K562 (cell line): ENCODE data around the gene PRSS27.

Experiments used
- CEBPB ChIP-seq: fragments of 450-650 bp; IDR thresholded peaks from 2 replicates; pipeline ENCODE4 v1.6.1; 2016; ENCODE audit warnings: missing genetic modification characterization, missing compliant biosample characterization
- EP300 ChIP-seq: IDR thresholded peaks from 2 replicates; pipeline ENCODE4 v1.6.1; 2012; ENCODE audit warnings: low read length, improper control_type of control experiment
- IRF2 ChIP-seq: sonication (generic); formaldehyde crosslinking; IDR thresholded peaks from 2 replicates; pipeline ENCODE4 v1.8.1; 2022; ENCODE audit warnings: mild to moderate bottlenecking, missing genetic modification reagents
- MAZ ChIP-seq, 2 experiments: fragments of 450-650 bp in 1 of 2; sonication (generic) in 1 of 2; formaldehyde crosslinking; IDR thresholded peaks in 1 of 2; conservative IDR thresholded peaks in 1 of 2; 2 replicates each; pipeline versions ENCODE4 v1.4.0 to v1.5.0; 2020; ENCODE audit warnings: mild to moderate bottlenecking in 1 of 2, missing genetic modification reagents in 1 of 2
- SIN3A ChIP-seq, 2 experiments: fragments of 150-350 bp in 1 of 2; IDR thresholded peaks; 2 replicates each; pipeline ENCODE4 v1.6.1; 2011 to 2016; ENCODE audit warnings: borderline replicate concordance in 2 of 2, low read depth in 2 of 2, low read length in 2 of 2, mild to moderate bottlenecking in 2 of 2, moderate library complexity in 2 of 2; ENCODE audit not compliant: control insufficient read depth in 1 of 2
- SP1 ChIP-seq: sonication (generic); formaldehyde crosslinking; IDR thresholded peaks from 2 replicates; pipeline ENCODE4 v1.8.1; 2022; ENCODE audit warnings: mild to moderate bottlenecking, missing genetic modification reagents
- SPI1 ChIP-seq: IDR thresholded peaks from 2 replicates; pipeline ENCODE4 v1.6.1; 2011; ENCODE audit warnings: low read depth, low read length, control low read depth, borderline replicate concordance
- THRAP3 ChIP-seq: fragments of 450-650 bp; IDR thresholded peaks from 2 replicates; pipeline ENCODE4 v1.6.1; 2016; ENCODE audit warnings: mild to moderate bottlenecking, inconsistent platforms, borderline replicate concordance
- TF ChIP-seq, protein P1 (sequence below): sonication (generic); formaldehyde crosslinking; IDR thresholded peaks from 2 replicates; pipeline ENCODE4 v1.9.0; 2022; ENCODE audit warnings: mild to moderate bottlenecking, missing genetic modification reagents
- TF ChIP-seq, protein P2 (sequence below): conservative IDR thresholded peaks from 2 replicates; pipeline ENCODE4 v1.6.1; 2011; ENCODE audit warnings: low read depth, mild to moderate bottlenecking, low read length; ENCODE audit not compliant: control insufficient read depth
- TF ChIP-seq, protein P3 (sequence below): fragments of 250-450 bp; sonication (Bioruptor Pico); IDR thresholded peaks from 2 replicates; pipeline ENCODE4 v1.8.0; 2022; ENCODE audit warnings: moderate library complexity, mild to moderate bottlenecking, inconsistent platforms
- TF ChIP-seq, protein P4 (sequence below), 3 experiments: IDR thresholded peaks in 2 of 3; conservative IDR thresholded peaks in 1 of 3; 2 replicates each; pipeline ENCODE4 v1.5.1; 2011 to 2012; ENCODE audit warnings: low read length in 3 of 3, mild to moderate bottlenecking in 3 of 3, control low read depth in 2 of 3, improper control_type of control experiment in 1 of 3, inconsistent platforms in 1 of 3, low read depth in 1 of 3, mixed read lengths in 1 of 3, moderate library complexity in 1 of 3; ENCODE audit not compliant: insufficient read depth in 2 of 3
- TF ChIP-seq, protein P5 (sequence below): fragments of 250-450 bp; sonication (Bioruptor Pico); IDR thresholded peaks from 2 replicates; pipeline ENCODE4 v1.4.0; 2020; ENCODE audit warnings: mild to moderate bottlenecking, moderate library complexity, borderline replicate concordance

DNA sequence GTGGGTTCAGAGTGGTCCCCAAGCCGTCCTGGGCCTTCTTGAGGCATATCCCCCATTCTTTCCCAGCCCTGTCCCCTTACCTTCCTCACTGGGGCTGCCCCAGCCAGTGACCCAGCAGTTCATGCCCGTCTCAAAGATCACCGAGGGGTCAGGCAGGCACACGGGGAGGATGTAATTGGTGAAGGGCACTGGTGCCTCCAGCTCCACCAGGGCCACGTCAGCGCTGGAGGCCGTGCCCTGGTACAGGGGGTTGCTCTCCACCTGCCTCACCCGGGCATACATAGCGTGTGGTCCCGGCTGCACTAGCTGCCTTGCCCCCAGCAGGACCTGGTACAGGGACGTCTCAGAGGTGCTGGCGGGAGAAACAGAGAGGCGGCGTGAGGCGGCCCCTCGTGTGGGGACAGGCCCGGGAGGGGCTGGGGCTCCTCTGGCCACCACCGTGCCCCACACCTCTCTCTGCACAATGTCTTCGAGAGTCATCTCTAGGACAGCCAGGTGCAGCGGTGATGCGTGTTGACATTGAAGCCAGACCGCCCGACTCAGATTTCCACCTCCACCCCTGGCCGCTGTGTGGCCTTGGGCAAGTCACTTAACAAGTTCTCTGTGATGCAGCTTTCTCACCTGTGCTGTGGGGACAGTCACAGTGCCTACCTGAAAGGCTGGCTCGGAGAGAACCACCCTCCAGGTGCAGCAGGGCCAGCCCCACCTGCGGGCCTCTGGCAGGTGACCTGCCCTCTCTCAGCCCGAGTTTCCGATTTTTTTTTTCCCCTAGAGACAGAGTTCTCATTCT lies 5.8 kb downstream of the PRSS27 start:
- TF ChIP-seq, protein P1, sequence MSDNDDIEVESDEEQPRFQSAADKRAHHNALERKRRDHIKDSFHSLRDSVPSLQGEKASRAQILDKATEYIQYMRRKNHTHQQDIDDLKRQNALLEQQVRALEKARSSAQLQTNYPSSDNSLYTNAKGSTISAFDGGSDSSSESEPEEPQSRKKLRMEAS = no peak
- TF ChIP-seq, protein P2, sequence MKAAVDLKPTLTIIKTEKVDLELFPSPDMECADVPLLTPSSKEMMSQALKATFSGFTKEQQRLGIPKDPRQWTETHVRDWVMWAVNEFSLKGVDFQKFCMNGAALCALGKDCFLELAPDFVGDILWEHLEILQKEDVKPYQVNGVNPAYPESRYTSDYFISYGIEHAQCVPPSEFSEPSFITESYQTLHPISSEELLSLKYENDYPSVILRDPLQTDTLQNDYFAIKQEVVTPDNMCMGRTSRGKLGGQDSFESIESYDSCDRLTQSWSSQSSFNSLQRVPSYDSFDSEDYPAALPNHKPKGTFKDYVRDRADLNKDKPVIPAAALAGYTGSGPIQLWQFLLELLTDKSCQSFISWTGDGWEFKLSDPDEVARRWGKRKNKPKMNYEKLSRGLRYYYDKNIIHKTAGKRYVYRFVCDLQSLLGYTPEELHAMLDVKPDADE = no peak
- TF ChIP-seq SIN3A (IDR thresholded peaks at IDR 0.05; ENCODE audit: borderline replicate concordance in 2 of 2, control insufficient read depth in 1 of 2, low read depth in 2 of 2, low read length in 2 of 2) (no peak), EP300 (no peak), THRAP3 (no peak), SPI1 (no peak), IRF2 (CRISPR knock-in tag) (no peak), CEBPB (tag) (no peak), SP1 (CRISPR knock-in tag) (no peak), MAZ (CRISPR knock-in tag; conservative IDR thresholded peaks at IDR 0.05 in 1 of 2, IDR thresholded peaks at IDR 0.05 in 1 of 2) (no peak)
- TF ChIP-seq, protein P3, sequence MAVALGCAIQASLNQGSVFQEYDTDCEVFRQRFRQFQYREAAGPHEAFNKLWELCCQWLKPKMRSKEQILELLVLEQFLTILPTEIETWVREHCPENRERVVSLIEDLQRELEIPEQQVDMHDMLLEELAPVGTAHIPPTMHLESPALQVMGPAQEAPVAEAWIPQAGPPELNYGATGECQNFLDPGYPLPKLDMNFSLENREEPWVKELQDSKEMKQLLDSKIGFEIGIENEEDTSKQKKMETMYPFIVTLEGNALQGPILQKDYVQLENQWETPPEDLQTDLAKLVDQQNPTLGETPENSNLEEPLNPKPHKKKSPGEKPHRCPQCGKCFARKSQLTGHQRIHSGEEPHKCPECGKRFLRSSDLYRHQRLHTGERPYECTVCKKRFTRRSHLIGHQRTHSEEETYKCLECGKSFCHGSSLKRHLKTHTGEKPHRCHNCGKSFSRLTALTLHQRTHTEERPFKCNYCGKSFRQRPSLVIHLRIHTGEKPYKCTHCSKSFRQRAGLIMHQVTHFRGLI (CRISPR knock-in tag) = no peak
- TF ChIP-seq, protein P4, sequence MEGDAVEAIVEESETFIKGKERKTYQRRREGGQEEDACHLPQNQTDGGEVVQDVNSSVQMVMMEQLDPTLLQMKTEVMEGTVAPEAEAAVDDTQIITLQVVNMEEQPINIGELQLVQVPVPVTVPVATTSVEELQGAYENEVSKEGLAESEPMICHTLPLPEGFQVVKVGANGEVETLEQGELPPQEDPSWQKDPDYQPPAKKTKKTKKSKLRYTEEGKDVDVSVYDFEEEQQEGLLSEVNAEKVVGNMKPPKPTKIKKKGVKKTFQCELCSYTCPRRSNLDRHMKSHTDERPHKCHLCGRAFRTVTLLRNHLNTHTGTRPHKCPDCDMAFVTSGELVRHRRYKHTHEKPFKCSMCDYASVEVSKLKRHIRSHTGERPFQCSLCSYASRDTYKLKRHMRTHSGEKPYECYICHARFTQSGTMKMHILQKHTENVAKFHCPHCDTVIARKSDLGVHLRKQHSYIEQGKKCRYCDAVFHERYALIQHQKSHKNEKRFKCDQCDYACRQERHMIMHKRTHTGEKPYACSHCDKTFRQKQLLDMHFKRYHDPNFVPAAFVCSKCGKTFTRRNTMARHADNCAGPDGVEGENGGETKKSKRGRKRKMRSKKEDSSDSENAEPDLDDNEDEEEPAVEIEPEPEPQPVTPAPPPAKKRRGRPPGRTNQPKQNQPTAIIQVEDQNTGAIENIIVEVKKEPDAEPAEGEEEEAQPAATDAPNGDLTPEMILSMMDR (IDR thresholded peaks at IDR 0.05 in 2 of 3, conservative IDR thresholded peaks at IDR 0.05 in 1 of 3; ENCODE audit: insufficient read depth in 2 of 3, low read depth in 1 of 3, low read length in 3 of 3) = no peak
- TF ChIP-seq, protein P5, sequence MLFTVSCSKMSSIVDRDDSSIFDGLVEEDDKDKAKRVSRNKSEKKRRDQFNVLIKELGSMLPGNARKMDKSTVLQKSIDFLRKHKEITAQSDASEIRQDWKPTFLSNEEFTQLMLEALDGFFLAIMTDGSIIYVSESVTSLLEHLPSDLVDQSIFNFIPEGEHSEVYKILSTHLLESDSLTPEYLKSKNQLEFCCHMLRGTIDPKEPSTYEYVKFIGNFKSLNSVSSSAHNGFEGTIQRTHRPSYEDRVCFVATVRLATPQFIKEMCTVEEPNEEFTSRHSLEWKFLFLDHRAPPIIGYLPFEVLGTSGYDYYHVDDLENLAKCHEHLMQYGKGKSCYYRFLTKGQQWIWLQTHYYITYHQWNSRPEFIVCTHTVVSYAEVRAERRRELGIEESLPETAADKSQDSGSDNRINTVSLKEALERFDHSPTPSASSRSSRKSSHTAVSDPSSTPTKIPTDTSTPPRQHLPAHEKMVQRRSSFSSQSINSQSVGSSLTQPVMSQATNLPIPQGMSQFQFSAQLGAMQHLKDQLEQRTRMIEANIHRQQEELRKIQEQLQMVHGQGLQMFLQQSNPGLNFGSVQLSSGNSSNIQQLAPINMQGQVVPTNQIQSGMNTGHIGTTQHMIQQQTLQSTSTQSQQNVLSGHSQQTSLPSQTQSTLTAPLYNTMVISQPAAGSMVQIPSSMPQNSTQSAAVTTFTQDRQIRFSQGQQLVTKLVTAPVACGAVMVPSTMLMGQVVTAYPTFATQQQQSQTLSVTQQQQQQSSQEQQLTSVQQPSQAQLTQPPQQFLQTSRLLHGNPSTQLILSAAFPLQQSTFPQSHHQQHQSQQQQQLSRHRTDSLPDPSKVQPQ = no peak
